HG03066 (cell line): ENCODE data around the gene HMBS.
A peak's percentile ranks its signal among the peaks of the same experiment; 100 is the strongest.
"Not testable (repeated sequence)": the region's sequence is repeated elsewhere in the genome, so short reads cannot be mapped to it uniquely, and the experiment has no call there.

Experiments
- ATAC-seq: cut with Tn5 transposase; IDR thresholded peaks from one replicate; pipeline ENCODE4 v1.9.1; 2021; ENCODE audit warnings: low read depth; ENCODE audit not compliant: unreplicated experiment

HMBS gene

DNA sequence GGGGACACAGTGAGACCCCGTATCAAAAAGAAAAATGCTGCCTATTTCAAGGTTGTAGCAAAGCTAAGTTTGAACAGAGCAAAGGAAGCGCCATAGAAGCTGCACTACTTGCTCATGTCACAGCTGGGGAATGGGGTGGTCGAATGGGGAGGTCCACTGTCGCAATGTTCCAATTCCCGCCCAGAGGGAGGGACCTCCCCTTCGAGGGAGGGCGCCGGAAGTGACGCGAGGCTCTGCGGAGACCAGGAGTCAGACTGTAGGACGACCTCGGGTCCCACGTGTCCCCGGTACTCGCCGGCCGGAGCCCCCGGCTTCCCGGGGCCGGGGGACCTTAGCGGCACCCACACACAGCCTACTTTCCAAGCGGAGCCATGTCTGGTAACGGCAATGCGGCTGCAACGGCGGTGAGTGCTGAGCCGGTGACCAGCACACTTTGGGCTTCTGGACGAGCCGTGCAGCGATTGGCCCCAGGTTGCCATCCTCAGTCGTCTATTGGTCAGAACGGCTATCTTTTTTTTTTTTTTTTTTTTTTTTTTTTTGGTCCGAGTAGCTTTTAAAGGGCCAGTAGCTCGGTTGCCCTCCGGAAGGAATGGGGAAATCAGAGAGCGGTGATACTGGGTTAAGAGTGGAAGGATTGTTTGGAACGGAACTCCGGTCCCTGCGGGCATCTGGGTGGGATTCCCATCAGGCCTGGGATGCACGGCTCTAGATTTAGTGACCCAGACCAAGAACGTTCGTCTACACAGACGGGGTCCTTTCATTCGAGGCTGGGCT lies at the start of gene HMBS:
Gene HMBS, plus strand, starts transcription at position 219 of the 774 bp plus-strand sequence. Its CDS starts 153 bp downstream, at position 372.
- ATAC-seq: peak; percentile 92

DNA sequence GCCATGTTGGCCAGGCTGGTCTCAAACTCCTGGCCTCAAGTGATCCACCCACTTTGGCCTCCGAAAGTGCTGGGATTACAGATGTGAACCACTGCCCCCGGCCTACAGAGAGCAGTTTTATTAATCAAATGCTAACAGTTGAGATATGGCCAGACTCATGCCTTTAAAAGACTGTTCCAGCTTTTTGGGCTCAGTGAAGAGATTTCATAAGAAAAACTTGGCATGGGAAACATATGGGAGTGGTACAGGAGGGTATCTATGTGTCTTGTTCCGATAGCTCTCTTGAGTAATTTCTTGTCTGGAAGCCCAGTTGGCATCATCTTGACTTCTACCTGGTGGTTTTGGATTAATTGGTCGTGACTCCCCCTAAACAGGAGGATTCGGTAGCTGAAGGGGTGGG lies 45.8 kb upstream of the HMBS start:
- no peak for ATAC-seq

DNA sequence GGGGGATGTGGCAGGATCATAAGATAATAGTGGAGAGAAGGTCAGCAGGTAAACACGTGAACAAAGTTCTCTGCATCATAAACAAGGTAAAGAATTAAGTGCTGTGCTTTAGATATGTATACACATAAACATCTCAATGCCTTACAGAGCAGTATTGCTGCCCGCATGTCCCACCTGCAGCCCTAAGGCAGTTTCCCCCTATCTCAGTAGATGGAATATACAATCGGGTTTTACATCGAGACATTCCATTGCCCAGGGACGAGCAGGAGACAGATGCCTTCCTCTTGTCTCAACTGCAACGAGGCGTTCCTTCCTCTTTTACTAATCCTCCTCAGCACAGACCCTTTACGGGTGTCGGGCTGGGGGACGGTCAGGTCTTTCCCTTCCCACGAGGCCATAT lies 45.2 kb upstream of the HMBS start:
- ATAC-seq: not testable (repeated sequence)

DNA sequence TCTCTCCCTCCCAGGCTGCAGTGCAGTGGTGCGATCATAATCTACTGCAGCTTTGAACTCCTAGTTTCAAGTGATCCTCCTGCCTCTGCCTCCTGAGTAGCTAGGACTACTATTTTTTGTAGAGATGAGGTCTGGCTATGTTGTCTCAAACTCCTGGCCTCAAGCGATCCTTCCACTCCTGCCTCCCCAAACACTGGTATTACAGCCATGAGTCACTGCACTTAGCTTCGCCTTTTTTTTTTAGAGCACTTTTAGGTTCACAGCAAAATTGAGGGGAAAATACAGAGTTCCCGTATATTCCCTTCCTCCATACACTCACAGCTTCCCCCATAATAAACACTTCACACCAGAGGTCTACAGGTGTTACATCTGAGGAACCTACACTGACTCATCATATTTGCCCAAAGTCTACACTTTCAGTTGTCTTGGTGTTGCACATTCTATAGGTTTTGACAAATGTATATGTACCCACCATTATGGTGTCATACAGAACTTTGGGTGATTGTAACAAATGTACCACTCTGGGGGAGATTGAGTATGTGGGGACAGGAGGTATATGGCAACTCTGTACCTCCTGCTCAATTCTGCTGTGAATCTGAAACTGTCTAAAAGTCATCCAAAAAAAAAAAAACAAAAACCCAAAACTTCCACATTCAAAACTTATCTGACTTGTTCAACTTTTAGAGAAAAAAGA lies 42.7 kb upstream of the HMBS start:
- ATAC-seq: no peak

DNA sequence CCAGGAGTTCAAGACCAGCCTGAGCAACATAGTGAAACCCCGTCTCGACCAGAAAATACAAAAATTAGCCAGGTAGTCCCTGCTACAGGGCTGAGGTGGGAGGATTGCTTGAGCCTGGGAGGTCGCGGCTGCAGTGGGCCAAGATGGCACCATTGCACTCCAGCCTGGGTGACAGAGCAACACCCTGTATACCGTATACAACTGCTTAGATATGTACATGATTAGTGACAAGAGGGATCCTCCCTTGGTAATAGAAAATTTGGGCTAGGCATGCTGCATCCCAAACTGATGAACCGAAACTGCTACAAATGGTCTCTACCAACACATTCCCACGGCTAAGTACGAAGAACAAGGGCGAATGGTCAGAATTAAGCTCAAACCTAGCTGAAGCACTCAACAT lies 41.8 kb upstream of the HMBS start:
- ATAC-seq: no peak

DNA sequence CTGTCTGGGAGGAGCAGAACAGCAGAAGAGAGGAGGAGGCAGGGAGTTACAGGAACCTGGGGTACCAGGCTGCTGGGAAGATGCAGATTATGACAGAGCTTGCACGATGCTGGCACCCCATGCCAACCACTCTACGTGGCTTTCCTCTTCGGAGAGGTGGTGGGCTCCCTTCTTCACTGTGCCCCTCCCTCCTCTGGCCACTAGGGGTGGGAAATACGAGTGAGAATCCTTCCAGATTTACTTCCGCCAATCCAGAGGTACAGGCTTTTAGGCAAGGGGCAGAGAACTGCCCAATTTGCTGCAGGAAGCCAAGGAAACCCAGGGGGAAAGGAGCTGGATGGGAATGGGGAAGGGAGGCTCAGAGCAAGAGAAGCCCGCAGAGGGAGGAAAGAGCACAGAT lies 40.0 kb upstream of the HMBS start:
- ATAC-seq: no peak

DNA sequence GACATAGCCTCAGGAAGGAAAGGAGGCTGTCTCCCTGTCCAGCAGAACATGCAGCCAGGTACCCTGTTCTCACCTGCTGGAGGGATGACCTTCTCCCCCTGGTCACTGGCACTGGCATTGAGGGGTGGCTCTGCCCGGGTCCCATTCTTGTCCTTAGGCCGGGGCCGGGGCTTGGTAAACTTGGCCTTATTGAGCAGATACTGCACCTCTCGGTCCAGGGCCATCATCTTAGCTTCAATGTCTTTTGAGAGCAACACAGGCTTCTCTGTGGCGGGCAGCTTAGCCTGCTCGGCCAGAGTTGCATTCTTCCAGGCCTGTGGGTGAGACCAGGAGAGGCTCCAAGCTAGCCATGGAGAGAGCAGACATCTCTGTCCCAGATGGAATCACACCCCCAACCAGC lies 38.2 kb upstream of the HMBS start:
- no peak for ATAC-seq

DNA sequence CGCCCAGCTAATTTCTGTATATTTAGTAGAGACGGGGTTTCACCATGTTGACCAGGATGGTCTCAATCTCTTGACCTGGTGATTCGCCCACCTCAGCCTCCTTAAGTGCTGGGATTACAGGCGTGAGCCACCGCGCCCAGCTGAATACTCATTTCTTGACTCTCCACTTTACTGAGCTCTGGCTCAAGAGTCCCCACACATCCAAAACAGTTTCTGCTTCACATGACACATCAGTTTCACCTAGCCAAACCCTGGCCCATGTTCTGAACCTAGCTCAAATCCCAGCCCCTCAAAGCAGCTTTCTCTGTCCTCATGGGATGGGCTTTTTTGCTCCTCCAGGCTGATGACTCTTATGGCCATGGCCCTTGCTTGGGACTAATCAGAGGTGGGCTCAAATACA lies 37.5 kb upstream of the HMBS start:
- no peak for ATAC-seq

DNA sequence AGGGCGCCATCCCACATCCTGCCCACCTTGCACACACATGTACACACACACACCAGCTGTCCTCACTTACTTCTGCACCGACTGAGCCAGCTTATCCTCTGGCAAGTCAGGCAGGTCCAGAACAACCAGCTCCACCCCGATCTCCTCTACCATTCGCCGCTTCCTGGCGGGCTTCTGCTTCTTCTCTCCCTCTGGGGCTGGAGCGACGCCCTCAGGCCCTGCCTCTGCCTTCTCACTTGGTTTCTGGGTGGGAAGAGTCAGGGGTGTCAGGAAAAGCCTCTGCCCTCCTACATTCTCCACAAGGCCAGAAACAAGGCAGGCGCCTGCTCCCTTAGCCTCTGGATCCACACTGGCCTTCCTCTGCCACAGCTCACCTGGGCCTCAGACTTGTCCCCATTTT lies 36.0 kb upstream of the HMBS start:
- no peak for ATAC-seq

DNA sequence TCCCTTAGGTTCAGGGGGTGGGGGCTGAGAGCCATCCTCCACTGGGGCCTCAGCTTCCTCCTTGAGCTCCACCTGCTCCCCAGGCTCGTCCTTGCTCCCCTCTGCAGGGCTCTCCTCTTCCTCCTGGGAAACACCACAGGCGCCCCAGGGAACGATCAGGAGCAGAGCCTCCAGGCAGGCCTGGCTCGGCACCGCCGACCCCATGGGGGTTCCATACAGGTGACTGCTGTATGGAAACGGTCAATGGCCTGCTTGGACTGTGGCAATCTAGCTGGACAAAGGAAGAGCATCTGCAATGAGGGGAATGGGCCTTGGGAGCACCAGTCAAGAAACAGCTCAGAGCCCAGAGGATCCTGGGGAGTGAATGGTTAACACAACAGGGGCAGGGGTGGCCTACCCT lies 35.6 kb upstream of the HMBS start:
- no peak for ATAC-seq

DNA sequence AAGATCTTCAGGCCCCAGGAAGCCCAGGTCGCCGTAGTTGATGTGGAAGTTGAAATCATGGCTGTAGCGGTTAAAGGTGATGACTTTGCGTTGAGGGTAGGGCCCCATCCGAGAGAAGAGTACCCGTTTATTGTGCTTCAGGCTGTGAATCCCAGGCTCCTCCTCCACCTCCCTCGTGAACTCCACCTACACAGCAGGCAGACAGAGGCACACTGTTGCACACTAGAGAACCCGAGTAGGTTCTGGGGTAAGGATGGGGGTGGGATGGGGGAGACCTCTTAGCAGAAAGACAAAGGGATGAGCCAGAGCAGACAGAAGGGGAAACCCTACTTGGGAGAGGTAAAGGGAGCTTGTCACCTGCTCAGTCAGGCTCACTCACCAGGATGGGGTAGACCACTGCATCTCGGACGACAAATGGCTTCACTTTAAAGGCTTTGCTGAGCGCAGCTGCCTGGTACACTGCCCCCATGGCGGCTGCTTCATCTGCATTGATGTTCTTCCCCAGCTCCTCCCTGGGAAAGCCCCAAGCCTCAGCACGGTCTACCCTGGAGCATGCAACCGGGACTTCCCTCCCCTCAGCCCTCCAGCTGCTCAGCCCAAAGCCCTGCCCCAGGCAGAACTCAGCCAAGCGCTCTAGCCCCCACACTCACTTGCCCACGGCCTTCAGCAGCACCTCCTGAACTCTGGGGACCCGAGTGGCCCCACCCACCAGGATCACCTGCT lies 33.1 kb upstream of the HMBS start:
- ATAC-seq: no peak

DNA sequence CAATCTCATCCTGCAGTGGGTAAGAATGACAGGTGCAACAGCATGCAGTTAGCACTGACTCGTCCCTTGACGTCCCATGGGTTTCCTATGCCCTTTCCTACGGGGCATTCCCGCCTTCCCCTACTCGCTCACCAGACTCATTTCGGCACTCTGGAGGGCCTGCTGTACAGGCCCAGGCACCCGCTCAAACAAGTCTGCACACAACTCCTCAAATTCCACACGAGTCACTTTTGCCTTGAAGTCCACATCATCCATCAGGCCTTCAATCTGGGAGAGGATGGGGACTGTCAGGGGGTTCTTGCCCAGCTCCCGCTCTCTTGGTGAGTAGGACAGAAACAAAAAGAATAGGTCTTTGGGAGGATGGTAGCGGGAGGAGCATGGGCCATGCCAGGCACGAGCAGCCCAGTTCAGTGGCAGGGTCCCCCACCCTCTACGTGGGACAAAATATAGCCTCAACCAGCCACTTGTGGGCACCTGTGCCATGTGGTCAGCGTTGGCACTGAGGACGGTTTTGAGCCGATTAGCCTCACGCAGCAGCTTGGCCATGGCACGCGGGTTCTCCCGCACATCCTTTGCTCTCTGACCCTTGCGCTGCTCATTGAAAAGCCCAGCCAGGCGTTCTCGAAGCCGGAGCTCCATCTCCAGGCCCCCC lies 32.4 kb upstream of the HMBS start:
- no peak for ATAC-seq

DNA sequence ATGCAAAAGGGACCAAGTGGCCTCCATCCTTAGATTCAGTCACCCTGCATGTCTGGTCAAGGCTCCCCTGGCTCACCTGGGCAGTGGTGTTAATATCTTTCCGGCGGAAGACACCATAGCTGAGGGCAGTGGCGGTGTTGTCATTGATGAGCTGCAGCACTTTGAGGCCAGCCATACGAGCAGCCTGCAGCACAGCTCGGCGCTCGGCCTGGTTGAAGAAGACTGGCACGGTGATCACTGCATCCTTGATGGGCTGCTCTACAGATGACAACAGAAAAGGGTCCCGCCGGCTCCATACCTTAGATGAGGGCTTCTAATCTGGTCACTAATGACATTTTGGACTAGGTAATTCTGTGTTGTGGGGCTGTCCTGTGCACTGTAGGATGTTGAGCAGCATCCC lies 30.3 kb upstream of the HMBS start:
- ATAC-seq: no peak

DNA sequence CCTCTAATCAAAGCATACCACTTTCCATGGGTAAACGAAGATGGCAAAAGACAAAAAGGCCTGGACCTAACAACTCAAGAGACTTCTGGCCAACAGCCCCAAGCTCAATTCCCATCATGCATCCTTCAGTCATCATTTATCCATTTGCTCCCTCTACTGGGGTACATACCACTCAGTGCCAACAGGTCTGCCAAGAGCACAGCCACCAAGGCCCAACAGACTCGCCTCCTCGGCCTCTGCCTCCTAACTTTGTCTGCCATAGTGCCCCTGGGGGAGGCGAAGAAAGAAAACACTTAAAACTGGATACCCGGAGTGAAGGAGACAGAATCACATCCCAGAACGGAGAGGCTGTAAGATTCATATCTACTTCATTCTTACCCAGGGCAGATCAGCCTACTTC lies 28.8 kb upstream of the HMBS start:
- no peak for ATAC-seq

DNA sequence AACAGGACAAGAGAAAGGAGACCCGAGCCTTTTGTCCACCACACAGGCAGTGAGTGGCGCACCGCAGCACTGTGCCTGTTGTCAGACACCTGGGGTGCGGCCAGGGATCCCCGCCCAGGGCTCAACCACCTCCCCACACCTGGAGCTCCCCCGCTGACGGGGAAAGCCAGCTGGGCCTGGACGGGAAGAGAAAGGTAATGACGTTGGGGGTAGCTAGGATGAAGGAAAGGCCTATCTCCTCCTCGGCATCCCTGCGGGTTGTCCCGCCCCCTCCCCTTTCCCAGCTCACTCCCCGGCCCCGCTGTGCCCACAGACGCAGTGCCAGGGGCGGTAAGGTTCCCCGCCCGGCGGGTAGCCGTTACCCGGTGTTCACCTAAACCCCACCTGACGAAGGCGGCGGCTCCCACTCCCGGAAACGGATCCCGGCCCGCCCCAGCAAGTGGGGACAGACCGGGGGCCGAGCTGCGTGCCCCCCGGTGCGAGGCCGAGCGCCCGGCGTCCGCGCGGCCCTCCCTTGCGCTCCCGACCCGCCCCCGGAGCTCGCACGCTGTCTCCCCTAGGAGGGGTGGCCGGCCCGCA lies 28.2 kb upstream of the HMBS start:
- ATAC-seq: peak; percentile 13

DNA sequence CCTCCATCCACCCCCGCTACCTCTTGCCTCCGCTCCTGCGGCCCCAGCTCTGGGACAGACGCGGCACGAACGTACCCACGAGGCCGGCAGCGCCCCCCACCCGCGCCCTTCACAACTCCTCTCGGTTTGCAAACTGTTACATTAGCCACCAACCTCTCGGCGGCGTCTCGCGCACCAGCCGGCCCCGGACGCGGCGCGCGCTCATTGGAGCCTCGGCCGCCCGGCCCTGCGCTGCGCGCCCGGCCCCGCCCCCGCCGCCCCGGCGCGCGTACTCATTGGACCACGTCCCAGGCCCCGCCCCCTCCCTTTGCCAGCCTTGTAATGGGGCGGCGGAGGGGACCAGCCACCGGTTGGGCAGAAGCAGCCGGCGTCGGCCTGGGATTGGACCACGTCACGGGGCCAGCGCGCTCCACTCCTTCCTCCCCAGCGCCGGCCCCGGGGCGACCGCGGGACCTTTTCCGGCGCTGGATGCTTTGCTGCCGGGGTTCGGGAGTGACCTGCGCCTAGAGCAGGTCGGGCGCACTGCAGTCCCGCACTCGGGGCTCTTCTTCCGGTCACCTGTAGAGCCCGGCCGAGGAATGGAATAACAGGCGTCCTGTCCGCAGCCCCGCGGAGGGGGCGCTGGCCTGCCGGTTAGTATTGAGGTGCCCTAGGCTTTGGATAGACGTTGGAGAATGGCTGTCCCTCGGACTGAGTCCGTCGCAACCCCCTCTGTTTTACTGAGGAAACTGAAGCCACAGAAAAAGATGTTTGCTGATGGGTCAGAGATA lies 27.5 kb upstream of the HMBS start, which contains the start of gene HYOU1:
Gene HYOU1, minus strand, starts transcription at position 206 of the 770 bp plus-strand sequence. CDS start 1,045 bp downstream, outside the sequence.
- ATAC-seq: peak; percentile 90

DNA sequence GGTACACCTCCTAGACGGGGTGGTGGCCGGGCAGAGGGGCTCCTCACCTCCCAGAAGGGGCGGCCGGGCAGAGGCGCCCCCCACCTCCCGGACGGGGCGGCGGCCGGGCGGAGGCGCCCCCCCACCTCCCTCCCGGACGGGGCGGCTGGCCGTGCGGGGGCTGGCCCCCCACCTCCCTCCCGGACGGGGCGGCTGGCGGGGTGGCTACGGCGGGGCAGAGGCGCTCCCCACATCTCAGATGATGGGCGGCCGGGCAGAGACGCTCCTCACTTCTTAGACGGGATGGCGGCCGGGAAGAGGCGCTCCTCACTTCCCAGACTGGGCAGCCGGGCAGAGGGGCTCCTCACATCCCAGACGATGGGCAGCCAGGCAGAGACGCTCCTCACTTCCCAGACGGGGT lies 25.6 kb upstream of the HMBS start:
- not testable (repeated sequence) for ATAC-seq

DNA sequence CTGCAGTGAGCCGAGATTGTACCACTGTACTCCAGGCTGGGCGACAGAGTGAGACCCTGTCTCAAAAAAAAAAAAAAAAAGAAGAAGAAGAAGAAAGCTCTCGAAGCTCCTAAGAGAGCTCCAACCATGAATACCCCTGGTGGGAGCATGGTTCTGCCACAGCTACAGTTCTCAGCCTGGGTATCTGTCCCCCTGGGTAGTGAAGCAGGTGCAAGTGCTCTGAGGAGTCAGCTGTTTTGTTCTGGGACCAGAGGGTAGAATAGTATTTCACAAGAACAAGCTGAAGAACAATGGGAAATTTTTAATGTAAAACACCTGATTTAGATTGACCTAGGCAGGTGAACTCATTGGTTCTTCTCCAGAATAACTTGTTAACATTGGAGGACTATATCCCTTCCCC lies 23.4 kb upstream of the HMBS start:
- no peak for ATAC-seq

DNA sequence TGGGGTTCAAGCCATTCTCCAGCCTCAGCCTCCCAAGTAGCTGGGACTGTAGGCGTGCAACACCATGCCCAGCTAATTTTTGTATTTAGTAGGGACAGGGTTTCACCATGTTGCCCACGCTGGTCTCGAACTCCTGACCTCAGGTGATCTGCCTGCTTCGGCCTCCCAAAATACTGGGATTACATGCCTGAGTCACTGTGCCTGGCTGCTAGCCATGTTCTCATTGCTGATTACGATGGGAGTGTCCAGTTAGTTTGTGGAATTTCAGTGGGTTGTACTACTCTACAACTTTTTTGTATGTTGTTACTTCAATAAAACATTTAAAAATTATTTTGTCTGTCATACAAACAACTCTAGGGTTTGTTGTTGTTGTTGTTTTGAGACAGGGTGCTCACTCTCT lies 21.9 kb upstream of the HMBS start:
- ATAC-seq: no peak

DNA sequence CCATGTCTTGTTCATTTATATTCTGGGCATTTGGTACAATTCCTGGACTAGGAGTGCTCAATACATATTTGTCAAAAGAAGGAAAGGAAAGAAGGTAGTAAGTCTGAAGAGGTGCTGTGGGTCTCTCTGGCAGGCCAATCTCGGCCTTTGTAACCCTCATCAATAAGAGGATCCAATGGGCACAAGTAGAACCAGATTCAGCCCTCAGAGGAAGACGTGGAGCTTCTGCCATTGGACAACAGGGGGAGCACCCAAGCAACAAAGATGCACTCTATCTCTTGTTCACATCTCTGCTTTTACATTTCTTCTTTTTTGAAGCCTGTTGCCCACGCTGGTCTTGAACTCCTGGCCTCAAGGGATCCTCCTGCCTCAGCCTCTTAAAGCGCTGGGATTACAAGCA lies 19.3 kb upstream of the HMBS start:
- no peak for ATAC-seq
